ENCODE results near the gene TMEM132E. TPM values are rescaled to one million over a fixed set of nuclear protein-coding genes. Genes with fewer than 3 reads are reported as not detected.

The TMEM132E gene
- total and polyA plus RNA-seq, 2 experiments from 2014 or later = 0.27 to 0.98 TPM

DNA sequence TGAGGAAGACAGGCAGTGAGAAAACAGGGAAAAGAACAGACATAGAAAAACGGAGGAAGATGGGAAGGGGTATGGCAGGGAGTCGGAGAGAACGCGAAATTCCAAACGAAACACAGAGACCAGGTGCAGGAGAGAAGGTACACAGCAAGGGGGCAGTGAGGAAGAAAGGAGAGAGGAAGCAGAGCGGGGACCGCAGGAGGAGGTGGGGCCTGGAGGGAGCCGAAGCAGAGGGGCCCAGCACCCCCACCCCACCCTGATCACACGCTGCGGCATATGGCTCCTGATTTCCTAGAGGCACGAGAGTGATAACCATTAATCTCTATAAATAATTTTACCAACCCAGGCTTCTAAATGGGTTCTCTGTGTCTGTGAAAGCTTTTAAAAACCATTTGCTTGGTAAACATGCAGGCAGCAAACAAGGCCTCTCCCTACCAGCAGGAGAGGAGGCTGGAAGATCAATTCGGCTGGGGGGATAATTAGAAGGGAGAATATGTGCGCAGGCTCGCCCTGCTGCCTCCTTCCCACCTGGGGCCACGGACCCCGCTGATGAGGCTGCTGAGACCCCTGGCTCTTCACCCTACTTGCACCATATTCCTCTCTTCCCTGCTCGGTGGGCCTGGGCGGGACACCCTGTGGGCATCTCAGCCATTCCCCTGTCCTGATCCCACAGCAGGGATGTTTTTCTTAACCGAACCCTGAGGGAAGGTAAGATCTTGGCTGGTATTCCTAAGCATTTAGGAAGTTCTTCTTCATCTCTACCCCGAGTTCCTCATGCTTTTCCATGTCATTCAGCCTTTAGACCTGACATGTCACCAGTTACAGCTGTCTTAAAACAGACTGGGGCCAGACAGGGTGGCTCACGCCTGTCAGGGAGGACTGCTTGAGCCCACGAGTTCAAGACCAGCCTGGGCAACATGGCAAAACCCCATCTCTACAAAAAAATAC lies 86.7 kb downstream of the TMEM132E start:
- H3K9me3 ChIP-seq (ENCODE audit: low read depth) = no peaks in the 10 kb centered on the region
- no peak overlapping the region for H3K4me2 ChIP-seq
- H3K27ac ChIP-seq = no peak overlapping the region
- H3K4me1 ChIP-seq (ENCODE audit: insufficient read depth) = no peaks in the 10 kb centered on the region
- H3K27me3 ChIP-seq = peaks cover 19% of the 10 kb centered on the region
- H3K4me3 ChIP-seq = no peak overlapping the region
- H4K20me1 ChIP-seq (ENCODE audit: insufficient read depth, poor library complexity, severe bottlenecking) = no peaks in the 10 kb centered on the region
- no peaks in the 10 kb centered on the region for H3K79me2 ChIP-seq
- no peak for TF ChIP-seq EZH2 (IDR thresholded peaks at IDR 0.05; ENCODE audit: borderline replicate concordance)
- no peak for TF ChIP-seq EZH2phosphoT487 (IDR thresholded peaks at IDR 0.05; ENCODE audit: low read depth, severe bottlenecking, unreplicated experiment)
- TF ChIP-seq, protein P1, sequence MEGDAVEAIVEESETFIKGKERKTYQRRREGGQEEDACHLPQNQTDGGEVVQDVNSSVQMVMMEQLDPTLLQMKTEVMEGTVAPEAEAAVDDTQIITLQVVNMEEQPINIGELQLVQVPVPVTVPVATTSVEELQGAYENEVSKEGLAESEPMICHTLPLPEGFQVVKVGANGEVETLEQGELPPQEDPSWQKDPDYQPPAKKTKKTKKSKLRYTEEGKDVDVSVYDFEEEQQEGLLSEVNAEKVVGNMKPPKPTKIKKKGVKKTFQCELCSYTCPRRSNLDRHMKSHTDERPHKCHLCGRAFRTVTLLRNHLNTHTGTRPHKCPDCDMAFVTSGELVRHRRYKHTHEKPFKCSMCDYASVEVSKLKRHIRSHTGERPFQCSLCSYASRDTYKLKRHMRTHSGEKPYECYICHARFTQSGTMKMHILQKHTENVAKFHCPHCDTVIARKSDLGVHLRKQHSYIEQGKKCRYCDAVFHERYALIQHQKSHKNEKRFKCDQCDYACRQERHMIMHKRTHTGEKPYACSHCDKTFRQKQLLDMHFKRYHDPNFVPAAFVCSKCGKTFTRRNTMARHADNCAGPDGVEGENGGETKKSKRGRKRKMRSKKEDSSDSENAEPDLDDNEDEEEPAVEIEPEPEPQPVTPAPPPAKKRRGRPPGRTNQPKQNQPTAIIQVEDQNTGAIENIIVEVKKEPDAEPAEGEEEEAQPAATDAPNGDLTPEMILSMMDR (IDR thresholded peaks at IDR 0.05; ENCODE audit: poor library complexity) = no peak
- H3K36me3 ChIP-seq (replicated peaks; ENCODE audit: insufficient read depth, low read depth) = no peaks in the 10 kb centered on the region
- no peaks in the 10 kb centered on the region for H3K9me2 ChIP-seq (replicated peaks; ENCODE audit: insufficient read depth)
- 39% methylated on average over 22 of the region's 22 CpGs for WGBS (ENCODE audit: low lambda C conversion rate, missing lambda C conversion rate)
- no peak overlapping the region for H2AFZ ChIP-seq
- no peak for DNase-seq (ENCODE audit: low spot score)

DNA sequence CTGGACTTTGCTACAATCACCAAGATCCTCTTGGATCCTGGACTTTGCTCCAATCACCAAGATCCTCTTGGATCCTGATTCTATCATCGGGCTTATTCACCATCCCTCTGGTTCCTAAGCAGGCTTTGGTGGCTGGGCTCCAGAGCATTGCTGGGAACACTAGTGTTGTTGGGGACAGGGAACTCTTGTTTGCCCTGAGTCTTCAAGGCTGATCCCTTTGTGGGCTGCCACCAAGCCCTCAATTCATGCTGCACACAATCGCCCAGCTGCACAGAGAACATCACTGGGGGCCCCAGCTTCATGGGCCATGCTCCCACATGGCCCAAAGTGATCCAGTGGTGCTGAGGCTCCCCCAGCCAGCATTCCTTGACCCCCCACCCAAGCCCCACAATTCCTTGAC lies 88.3 kb downstream of the TMEM132E start:
- no peak overlapping the region for H3K4me2 ChIP-seq
- WGBS (ENCODE audit: low lambda C conversion rate, missing lambda C conversion rate) = 69% methylated on average over 2 of the region's 2 CpGs
- no peaks in the 10 kb centered on the region for H3K9me3 ChIP-seq (ENCODE audit: low read depth)
- DNase-seq (ENCODE audit: low spot score) = no peak
- peaks cover 19% of the 10 kb centered on the region for H3K27me3 ChIP-seq
- no peaks in the 10 kb centered on the region for H3K4me1 ChIP-seq (ENCODE audit: insufficient read depth)
- TF ChIP-seq, protein P1 (IDR thresholded peaks at IDR 0.05; ENCODE audit: poor library complexity) = no peak
- TF ChIP-seq EZH2phosphoT487 (IDR thresholded peaks at IDR 0.05; ENCODE audit: low read depth, severe bottlenecking, unreplicated experiment) = no peak
- no peak for TF ChIP-seq EZH2 (IDR thresholded peaks at IDR 0.05; ENCODE audit: borderline replicate concordance)
- H3K79me2 ChIP-seq = no peaks in the 10 kb centered on the region
- H3K27ac ChIP-seq = no peak overlapping the region
- no peaks in the 10 kb centered on the region for H3K36me3 ChIP-seq (replicated peaks; ENCODE audit: insufficient read depth, low read depth)
- H2AFZ ChIP-seq = no peak overlapping the region
- no peak overlapping the region for H3K4me3 ChIP-seq
- H4K20me1 ChIP-seq (ENCODE audit: insufficient read depth, poor library complexity, severe bottlenecking) = no peaks in the 10 kb centered on the region
- no peaks in the 10 kb centered on the region for H3K9me2 ChIP-seq (replicated peaks; ENCODE audit: insufficient read depth)

DNA sequence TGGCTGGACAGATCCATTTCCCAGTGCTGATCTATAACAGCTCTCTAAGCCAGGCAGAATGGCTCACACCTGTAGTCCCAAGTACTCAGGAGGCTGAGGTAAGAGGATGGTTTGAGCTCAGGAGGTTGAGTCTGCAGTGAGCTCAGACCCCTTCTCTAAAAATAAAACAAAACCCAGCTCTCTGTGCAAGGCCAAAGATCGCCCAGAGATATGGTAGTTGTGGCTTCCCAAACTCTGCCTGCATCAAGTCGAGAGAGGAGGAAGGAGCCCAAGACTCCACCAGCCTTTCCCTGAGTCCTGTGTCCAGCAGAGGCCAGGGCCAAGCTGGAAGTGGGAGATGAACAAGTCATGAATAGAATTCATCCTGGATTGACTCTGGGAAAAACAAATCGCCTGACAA lies 88.8 kb downstream of the TMEM132E start:
- H3K27me3 ChIP-seq = peaks cover 19% of the 10 kb centered on the region

More for the DNA sequence above, 88.8 kb downstream of the TMEM132E start:
- H3K9me2 ChIP-seq (replicated peaks; ENCODE audit: insufficient read depth) = no peaks in the 10 kb centered on the region
- WGBS (ENCODE audit: low lambda C conversion rate, missing lambda C conversion rate) = 82% methylated on average over 3 of the region's 3 CpGs
- DNase-seq (ENCODE audit: low spot score) = no peak
- no peaks in the 10 kb centered on the region for H4K20me1 ChIP-seq (ENCODE audit: insufficient read depth, poor library complexity, severe bottlenecking)
- no peaks in the 10 kb centered on the region for H3K4me1 ChIP-seq (ENCODE audit: insufficient read depth)
- H3K9me3 ChIP-seq (ENCODE audit: low read depth) = no peaks in the 10 kb centered on the region
- no peaks in the 10 kb centered on the region for H3K79me2 ChIP-seq
- no peak for TF ChIP-seq EZH2phosphoT487 (IDR thresholded peaks at IDR 0.05; ENCODE audit: low read depth, severe bottlenecking, unreplicated experiment)
- TF ChIP-seq EZH2 (IDR thresholded peaks at IDR 0.05; ENCODE audit: borderline replicate concordance) = no peak
- TF ChIP-seq, protein P1 (IDR thresholded peaks at IDR 0.05; ENCODE audit: poor library complexity) = no peak
- no peak overlapping the region for H2AFZ ChIP-seq
- H3K4me3 ChIP-seq = no peak overlapping the region
- H3K27ac ChIP-seq = no peak overlapping the region
- H3K36me3 ChIP-seq (replicated peaks; ENCODE audit: insufficient read depth, low read depth) = no peaks in the 10 kb centered on the region
- no peak overlapping the region for H3K4me2 ChIP-seq
